PC-3 (cell line): Measurements from ENCODE around the gene HSPB8.

Experiments used
- CTCF ChIP-seq: fragments of 300-600 bp; sonication (generic); conservative IDR thresholded peaks from 2 replicates; pipeline ENCODE4 v1.5.1; 2017; ENCODE audit warnings: antibody characterized with exemption, low read depth, mild to moderate bottlenecking, low read length
- EZH2 ChIP-seq: fragments of 300-600 bp; sonication (generic); IDR thresholded peaks from one replicate; pipeline ENCODE4 v1.6.1; 2017; ENCODE audit warnings: antibody characterized with exemption, mild to moderate bottlenecking, low read length; ENCODE audit not compliant: unreplicated experiment
- EZH2phosphoT487 ChIP-seq: fragments of 300-600 bp; sonication (generic); IDR thresholded peaks from 2 replicates; pipeline ENCODE4 v1.6.1; 2018; ENCODE audit warnings: mild to moderate bottlenecking, antibody characterized with exemption, low read length, borderline replicate concordance

GRCh38 chr12:119229837-119230236 lies 51.1 kb downstream of the HSPB8 start:
- no peak for TF ChIP-seq CTCF
- TF ChIP-seq EZH2: no peak
- TF ChIP-seq EZH2phosphoT487: no peak
